Inflammatory macrophage treated with lipopolysaccharide for 4 hours (primary cell): ENCODE results near the gene PADI3.

ENCODE experiments used
- DNase-seq: peaks from one replicate; pipeline ENCODE4 v3.0.0-alpha.2; 2020

Gene PADI3, protein sequence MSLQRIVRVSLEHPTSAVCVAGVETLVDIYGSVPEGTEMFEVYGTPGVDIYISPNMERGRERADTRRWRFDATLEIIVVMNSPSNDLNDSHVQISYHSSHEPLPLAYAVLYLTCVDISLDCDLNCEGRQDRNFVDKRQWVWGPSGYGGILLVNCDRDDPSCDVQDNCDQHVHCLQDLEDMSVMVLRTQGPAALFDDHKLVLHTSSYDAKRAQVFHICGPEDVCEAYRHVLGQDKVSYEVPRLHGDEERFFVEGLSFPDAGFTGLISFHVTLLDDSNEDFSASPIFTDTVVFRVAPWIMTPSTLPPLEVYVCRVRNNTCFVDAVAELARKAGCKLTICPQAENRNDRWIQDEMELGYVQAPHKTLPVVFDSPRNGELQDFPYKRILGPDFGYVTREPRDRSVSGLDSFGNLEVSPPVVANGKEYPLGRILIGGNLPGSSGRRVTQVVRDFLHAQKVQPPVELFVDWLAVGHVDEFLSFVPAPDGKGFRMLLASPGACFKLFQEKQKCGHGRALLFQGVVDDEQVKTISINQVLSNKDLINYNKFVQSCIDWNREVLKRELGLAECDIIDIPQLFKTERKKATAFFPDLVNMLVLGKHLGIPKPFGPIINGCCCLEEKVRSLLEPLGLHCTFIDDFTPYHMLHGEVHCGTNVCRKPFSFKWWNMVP

GRCh38 chr1:17248781-17249180 lies at the start of gene PADI3:
Gene PADI3, plus strand, starts transcription at chr1:17249098. Its CDS starts 40 bp downstream, at chr1:17249138.
- DNase-seq: no peak

DNA sequence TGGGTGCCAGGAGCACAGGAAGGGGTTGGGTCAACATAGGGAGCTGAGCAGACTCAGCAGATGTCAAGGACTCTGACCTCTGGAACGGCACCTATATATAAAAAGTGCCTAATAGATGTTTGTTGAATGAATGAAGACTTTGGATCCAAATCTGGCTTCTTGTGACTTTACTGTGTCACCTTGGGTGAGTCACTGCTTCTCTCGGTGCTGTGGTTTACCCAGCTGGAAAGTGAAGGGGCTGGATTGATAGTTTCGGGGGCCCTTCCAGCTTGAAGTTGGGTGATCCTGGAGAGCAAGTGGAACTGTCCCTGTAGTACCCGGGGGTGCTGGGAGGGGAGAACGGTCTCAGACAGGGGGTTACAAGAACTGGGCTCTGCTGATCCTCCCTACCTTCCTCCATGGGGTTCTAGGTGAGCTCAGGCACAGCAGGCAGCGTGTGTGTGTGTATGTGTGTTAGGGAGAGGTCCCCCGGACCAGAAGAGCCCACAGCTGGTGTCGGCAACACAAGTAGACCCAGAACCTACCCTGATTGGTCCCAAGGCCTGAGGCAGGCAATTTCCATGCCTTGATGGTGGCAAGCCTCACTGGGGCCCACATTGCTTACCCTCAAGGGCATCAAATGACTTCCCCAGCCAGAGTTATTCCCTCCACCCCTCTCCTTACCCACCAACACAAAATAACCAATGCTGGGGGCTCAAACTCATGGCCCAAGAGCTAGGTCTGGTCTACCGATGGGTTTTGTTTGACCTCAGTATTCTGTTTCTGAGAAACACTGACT lies 49.4 kb upstream of the PADI3 start:
- DNase-seq: no peak

DNA sequence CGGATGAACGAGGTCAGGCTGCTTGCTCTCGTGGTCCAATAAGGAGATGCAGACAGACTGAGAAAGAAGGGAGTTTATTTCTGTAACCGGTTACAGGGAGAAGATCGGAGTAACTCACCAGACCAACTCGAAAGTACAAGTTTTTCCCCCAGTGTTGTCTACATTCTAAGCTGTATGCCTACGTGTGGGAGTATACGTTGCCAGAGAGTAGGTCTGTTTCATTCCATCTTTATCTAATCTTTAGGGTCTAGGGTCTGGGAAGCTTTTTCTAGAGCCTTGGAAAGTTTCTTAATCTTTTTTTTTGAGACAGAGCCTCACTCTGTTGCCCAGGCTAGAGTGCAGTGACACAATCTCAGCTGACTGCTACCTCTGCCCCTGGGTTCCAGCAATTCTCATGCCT lies 48.7 kb upstream of the PADI3 start:
- DNase-seq: no peak

DNA sequence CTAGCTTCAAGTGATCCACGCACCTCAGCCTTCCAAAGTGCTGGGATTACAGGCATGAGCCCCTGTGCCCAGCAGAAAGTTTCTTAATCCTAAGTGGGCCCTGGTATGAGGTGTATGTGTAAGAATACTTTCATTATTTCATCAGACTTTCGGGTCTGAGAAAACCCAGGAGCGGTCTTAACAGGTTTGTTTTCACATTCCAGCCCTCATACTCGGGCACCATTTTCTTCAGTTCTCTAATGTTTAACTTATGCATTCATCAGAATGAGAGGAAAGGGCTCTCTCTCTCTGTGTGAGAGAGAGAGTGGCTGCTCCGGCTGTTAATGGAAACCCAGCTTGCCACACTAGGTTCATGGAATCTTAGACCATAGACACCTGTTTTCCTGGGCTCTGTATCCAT lies 48.1 kb upstream of the PADI3 start:
- DNase-seq: no peak

DNA sequence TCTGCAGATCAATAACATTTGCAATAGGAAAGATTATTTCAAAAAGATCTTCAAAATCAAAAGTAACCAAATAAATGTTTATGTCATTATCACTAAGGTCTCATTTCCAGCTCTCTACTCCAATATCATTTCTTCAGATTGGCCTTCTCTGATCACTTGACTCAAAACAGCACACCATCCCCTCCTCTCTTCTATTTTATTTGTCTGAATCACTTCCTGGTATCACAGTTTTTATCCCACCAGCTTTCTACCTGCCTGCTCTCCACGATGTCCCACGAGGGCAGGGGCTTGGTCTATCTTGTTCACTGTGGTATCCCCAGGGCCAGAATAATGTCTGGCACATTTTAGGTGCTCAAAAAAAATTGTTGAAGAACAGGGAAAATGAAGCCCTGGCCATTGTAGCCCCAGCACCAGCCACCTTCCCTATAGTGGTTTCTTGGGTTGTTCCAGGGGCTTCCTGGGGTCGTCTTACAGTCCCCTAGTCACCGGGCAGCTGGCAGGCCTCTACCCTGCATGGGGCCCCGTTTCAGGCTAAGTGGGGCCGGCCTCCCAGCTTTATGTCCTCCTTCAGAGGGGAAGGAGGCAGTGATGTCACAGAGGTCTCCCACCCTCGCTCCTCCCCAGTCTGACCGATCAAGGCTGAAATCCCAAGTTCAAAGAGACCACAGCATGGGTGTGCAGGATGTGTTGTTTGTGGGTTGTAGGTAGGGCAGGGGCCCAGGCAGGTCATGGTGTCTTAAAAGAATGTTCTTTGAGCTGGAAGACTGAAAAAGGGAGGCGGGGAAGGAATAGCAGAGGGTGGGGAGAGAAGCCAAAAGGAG lies 47.5 kb upstream of the PADI3 start:
- no peak for DNase-seq

GRCh38 chr1:17204546-17205440 lies 44.1 kb upstream of the PADI3 start, which contains the start of gene PADI1:
Gene PADI1, plus strand, starts transcription at chr1:17205128. Its CDS starts 90 bp downstream, at chr1:17205218.
- no peak for DNase-seq

- DNase-seq: no peak
Observed at GRCh38 chr1:17205652-17206051, 43.2 kb upstream of the PADI3 start.

DNA sequence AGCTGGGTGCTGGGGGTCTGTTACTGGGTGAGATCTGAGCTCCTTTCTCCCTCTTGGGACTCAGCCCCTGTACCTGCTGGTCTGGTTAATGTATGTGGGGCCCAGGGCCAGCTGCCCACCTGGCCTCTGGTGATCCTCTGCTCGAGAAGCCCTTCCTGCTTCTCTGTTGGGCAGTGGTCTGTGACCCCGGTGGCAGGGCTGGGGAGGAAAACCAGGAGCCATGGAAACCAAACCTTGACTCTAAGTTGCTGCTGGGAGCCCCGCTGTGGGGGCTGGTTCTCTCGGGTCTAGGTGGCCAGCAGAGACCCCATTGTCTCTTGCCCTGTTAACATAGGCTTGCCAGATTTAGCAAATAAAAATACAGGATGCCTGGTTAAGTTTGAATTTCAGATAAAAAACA lies 42.7 kb upstream of the PADI3 start:
- no peak for DNase-seq

DNA sequence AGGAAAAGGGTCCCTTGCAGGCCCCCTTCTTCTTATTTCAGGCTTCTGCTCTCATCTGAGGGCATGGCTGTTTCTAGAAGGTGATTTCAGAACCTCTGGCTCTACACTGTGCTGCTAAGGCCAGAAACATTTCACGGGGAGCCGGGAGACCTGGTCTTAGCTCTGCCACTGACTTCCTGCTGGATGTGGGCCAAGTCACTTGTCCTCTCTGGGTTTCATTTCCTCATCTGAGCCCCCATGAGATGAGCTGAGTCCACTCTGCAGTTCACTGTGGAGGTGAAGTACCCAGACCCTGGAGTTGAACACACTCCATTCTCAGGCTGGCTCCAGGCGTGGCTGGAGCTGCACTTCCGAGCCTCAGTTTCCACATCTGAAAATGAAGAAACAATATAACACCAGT lies 41.9 kb upstream of the PADI3 start:
- DNase-seq: peak; percentile 82

DNA sequence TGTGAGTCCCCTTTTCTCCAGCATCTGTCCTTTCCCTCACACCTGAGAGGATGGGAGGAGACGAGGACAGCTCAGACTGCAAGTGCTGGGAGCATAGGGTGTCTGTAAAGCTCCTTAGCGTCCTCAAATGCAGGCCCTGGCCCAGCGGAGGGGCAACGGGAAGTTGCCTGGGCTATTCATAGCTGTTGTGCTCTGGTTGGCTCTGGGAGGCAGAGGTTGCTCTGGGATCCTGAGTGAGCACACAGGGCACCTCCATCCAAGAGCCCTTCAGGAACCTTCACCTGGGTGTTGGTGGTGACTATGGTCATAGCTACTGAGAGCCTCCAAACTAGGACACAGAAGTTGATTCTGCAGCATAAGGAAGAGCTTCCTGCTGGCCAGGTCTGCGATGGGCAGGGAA lies 41.4 kb upstream of the PADI3 start:
- peak; percentile 29 for DNase-seq

- peak; percentile 59 for DNase-seq
Observed at GRCh38 chr1:17207966-17208418, 40.9 kb upstream of the PADI3 start.

DNA sequence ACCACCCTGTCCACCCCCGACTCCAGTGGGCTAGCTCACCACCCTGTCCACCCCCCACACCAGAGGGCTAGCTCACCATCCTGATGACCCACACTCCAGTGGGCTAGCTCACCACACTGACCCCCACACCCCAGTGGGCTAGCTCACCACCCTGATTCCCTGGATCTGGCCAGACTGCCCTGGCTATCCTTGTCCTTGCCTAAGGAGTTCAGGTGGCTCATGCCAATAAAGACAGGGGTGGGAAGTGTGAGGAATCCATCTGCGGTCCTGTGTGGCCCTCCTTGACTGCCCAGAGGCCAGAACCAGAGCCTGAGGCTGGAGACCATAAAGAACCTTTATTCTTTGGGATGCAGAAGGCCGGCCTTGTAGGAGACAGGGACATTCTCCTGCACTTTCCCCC lies 40.4 kb upstream of the PADI3 start:
- DNase-seq: no peak

GRCh38 chr1:17209430-17209829 lies 39.5 kb upstream of the PADI3 start:
- DNase-seq: no peak

DNA sequence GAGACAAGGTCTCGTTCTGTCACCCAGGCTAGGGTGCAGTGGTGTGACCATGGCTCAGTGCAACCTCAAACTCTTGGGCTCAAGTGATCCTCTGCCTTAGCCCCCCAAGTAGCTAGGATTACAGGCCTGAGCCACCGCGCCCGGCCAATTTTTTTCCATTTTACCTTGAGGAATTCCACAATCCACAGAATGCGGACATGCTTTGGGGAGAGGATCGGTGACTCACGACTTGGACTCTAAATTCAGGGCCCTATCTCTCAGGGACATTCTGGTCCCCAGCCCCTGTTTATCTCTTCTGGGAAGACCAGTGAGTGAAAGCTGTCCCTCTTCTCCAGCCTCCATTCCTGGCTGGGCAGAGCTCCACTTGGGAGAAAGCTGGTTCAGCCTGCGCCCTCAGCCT lies 38.7 kb upstream of the PADI3 start:
- no peak for DNase-seq

GRCh38 chr1:17211377-17211776 lies 37.5 kb upstream of the PADI3 start:
- DNase-seq: no peak

DNA sequence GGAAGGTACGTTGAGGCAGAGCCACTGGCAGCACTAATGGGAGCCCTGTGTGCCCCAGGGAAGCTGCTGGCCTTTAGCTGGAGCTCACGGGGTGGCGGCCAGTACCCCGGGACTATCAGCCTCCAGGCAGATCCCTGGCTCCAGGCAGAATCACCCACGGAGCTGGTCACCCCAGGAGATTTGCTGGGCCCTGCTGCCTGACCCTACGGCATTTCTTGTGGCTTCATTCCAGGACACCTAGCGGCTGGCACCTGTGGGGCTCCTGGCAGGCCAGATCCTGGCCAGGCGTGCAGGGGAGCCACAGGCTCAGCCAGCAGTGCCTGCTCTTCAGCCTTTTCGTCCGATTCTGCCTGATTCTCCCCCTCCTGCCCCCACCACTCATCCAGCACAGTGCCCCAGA lies 36.9 kb upstream of the PADI3 start:
- DNase-seq: no peak

- DNase-seq: no peak
Observed at GRCh38 chr1:17212487-17213121, 36.3 kb upstream of the PADI3 start.

- DNase-seq: no peak
Observed at GRCh38 chr1:17213148-17213781, 35.6 kb upstream of the PADI3 start.

DNA sequence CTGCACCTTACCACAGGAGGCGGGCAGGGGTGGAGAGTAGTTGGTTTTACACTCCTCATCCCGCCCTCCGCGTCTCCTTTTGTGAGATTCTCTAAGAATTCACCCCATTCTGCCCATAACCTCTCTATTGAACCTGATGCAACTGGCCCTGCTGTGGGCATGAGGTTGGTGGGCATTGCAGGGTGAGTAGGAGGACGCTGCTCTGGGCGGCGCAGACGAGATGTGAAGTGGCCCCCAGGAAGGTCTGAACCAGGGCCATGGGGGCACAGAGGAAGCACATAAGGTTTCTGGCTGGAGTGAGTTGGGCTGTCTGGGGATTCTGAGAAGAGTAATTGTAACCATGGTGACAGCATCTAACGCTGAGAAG lies 35.1 kb upstream of the PADI3 start:
- no peak for DNase-seq

DNA sequence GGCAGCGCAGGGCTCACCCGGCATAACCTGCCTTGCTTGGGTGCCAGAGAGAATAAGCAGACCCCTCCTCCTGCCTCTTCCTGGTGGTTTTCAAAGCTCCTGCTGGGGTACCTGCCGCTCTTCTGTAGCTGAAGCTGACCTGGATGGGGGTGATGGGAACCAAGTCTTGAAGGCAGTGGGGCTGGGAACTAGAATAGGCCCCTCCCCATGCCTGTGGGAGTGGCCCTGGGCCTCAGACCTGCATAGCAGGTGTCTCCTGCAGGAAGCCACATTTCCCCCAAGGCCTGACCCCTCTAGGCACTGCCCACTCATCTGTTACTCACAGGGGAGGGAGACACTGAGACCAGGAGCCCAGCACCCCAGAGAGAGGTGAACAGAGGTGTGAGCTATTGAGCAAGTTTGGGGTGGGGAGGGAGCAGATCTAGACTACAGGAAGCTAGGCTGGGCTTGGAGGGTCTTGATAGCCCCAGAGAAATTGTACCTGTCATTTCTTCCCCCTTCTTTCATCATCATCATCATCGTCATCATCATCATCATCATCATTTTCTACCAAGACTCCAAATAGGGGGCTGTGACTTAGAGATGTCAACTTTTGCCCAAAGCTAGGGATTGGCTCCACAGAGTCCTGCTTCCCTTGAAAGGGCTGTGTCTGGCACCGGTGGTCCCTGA lies 33.9 kb upstream of the PADI3 start:
- no peak for DNase-seq
